IMR-90 (cell line): ENCODE data around the gene COG3. TPM values are rescaled to one million over a fixed set of nuclear protein-coding genes. Genes with fewer than 3 reads are reported as not detected.

ENCODE experiments used
- ATAC-seq: fragments of 200-7000 bp; cut with Tn5 transposase; 2 replicates; pipeline ENCODE4 v1.9.1; 2020; ENCODE audit warnings: low read depth, mild to moderate bottlenecking, moderate library complexity
- BruUV-seq: library from RNA; stranded (reverse); fragments of 400-500 nt; replicated peaks from 2 replicates; lab custom pipeline; 2021; lab: Mats Ljungman, UMichigan
- CTCF ChIA-PET: fragments of 300-600 bp; formaldehyde crosslinking; extraction: SDS; loops from one replicate; lab custom pipeline; 2021; ENCODE audit warnings: antibody characterized with exemption; lab: Yijun Ruan, JAX
- POLR2A ChIA-PET: fragments of 300-600 bp; sonication (Branson Sonifier 250); formaldehyde crosslinking; loops from one replicate; lab custom pipeline; 2022; ENCODE audit warnings: antibody characterized with exemption; ENCODE audit not compliant: unreplicated experiment; lab: Charles Lee
- DNase-seq: peaks from one replicate; pipeline ENCODE4 v3.0.0; 2013
- H2AFZ ChIP-seq: replicated peaks from 2 replicates; pipeline ENCODE3; 2013; ENCODE audit warnings: low read length, mild to moderate bottlenecking; ENCODE audit not compliant: poor library complexity
- H2AK5ac ChIP-seq: 2 replicates; pipeline ENCODE4 v1.6.1; 2013; ENCODE audit warnings: low read depth, low read length, inconsistent platforms
- H2AK9ac ChIP-seq: replicated peaks from 2 replicates; pipeline ENCODE3; 2013; ENCODE audit warnings: mild to moderate bottlenecking, low read depth, low read length, moderate library complexity; ENCODE audit not compliant: poor library complexity
- H2BK120ac ChIP-seq: 2 replicates; pipeline ENCODE4 v1.6.1; 2013; ENCODE audit warnings: low read depth, low read length, inconsistent platforms
- H2BK15ac ChIP-seq: 3 replicates; pipeline ENCODE4 v1.6.1; 2013; ENCODE audit warnings: low read depth, low read length, inconsistent platforms
- H2BK20ac ChIP-seq: 2 replicates; pipeline ENCODE4 v1.6.1; 2013; ENCODE audit warnings: low read depth, mild to moderate bottlenecking, inconsistent platforms, low read length, moderate library complexity
- H2BK5ac ChIP-seq: 2 replicates; pipeline ENCODE4 v1.6.1; 2013; ENCODE audit warnings: mild to moderate bottlenecking, low read depth, low read length, inconsistent platforms; ENCODE audit not compliant: poor library complexity, severe bottlenecking
- H3K14ac ChIP-seq: replicated peaks from 2 replicates; pipeline ENCODE4 v1.6.1; 2013; ENCODE audit warnings: low read depth, low read length, inconsistent platforms
- H3K18ac ChIP-seq: 2 replicates; pipeline ENCODE4 v1.6.1; 2013; ENCODE audit warnings: low read depth, low read length, control low read depth
- H3K23ac ChIP-seq: 2 replicates; pipeline ENCODE4 v1.6.1; 2013; ENCODE audit warnings: low read depth, low read length, inconsistent platforms
- H3K27ac ChIP-seq: 2 replicates; pipeline ENCODE4 v1.5.1; 2013; ENCODE audit warnings: mild to moderate bottlenecking, control low read depth, low read length; ENCODE audit not compliant: insufficient read depth
- H3K27me3 ChIP-seq: 2 replicates; pipeline ENCODE4 v1.6.1; 2013; ENCODE audit warnings: low read length; ENCODE audit not compliant: control insufficient read depth, insufficient read depth
- H3K36me3 ChIP-seq: 2 replicates; pipeline ENCODE4 v1.6.1; 2013; ENCODE audit warnings: low read length, mixed read lengths; ENCODE audit not compliant: control insufficient read depth, insufficient read depth
- H3K4ac ChIP-seq: 2 replicates; pipeline ENCODE4 v1.6.1; 2013; ENCODE audit warnings: low read depth, low read length, inconsistent platforms
- H3K4me1 ChIP-seq: 2 replicates; pipeline ENCODE4 v1.6.1; 2013; ENCODE audit warnings: low read length, mixed read lengths; ENCODE audit not compliant: control insufficient read depth, insufficient read depth
- H3K4me2 ChIP-seq: 2 replicates; pipeline ENCODE4 v1.6.1; 2013; ENCODE audit warnings: low read depth, mild to moderate bottlenecking, control low read depth, low read length, moderate library complexity
- H3K4me3 ChIP-seq: 2 replicates; pipeline ENCODE4 v1.5.1; 2013; ENCODE audit warnings: low read depth, mild to moderate bottlenecking, control low read depth, low read length, moderate library complexity; ENCODE audit not compliant: insufficient read depth
- H3K56ac ChIP-seq: 2 replicates; pipeline ENCODE4 v1.6.1; 2013; ENCODE audit warnings: low read length, inconsistent platforms; ENCODE audit not compliant: insufficient read depth; ENCODE audit errors: extremely low read depth
- H3K79me1 ChIP-seq, 2 experiments: 2 replicates each; pipeline ENCODE4 v1.6.1; 2013; ENCODE audit warnings: low read length in 2 of 2, inconsistent platforms in 1 of 2, low read depth in 1 of 2
- H3K9ac ChIP-seq: 2 replicates; pipeline ENCODE4 v1.6.1; 2013; ENCODE audit warnings: low read depth, low read length, control low read depth
- H3K9me1 ChIP-seq: 2 replicates; pipeline ENCODE4 v1.6.1; 2013; ENCODE audit warnings: low read length, inconsistent platforms; ENCODE audit not compliant: insufficient read depth
- H3K9me3 ChIP-seq: 2 replicates; pipeline ENCODE4 v1.6.1; 2013; ENCODE audit warnings: low read length; ENCODE audit not compliant: control insufficient read depth, insufficient read depth
- H4K20me1 ChIP-seq: 2 replicates; pipeline ENCODE4 v1.6.1; 2013; ENCODE audit warnings: low read length, inconsistent platforms; ENCODE audit not compliant: insufficient read depth
- H4K5ac ChIP-seq: 2 replicates; pipeline ENCODE4 v1.6.1; 2013; ENCODE audit warnings: mild to moderate bottlenecking, low read depth, low read length, control low read depth
- H4K8ac ChIP-seq, 2 experiments: 2 replicates each; pipeline ENCODE4 v1.6.1; 2013; ENCODE audit warnings: low read depth in 2 of 2, low read length in 2 of 2, control low read depth in 1 of 2, inconsistent platforms in 1 of 2
- H4K91ac ChIP-seq: 2 replicates; pipeline ENCODE4 v1.6.1; 2013; ENCODE audit warnings: low read depth, low read length, inconsistent platforms; ENCODE audit not compliant: insufficient read depth
- MAZ ChIP-seq: IDR thresholded peaks from 2 replicates; pipeline ENCODE4 v1.6.1; 2012; ENCODE audit warnings: low read depth, mild to moderate bottlenecking, low read length, improper control_type of control experiment, moderate library complexity, borderline replicate concordance
- POLR2A ChIP-seq: IDR thresholded peaks from 2 replicates; pipeline ENCODE4 v1.6.1; 2012; ENCODE audit warnings: mild to moderate bottlenecking, low read depth, low read length
- RAD21 ChIP-seq: IDR thresholded peaks from 2 replicates; pipeline ENCODE4 v1.6.1; 2012; ENCODE audit warnings: low read length, improper control_type of control experiment
- RFX5 ChIP-seq: IDR thresholded peaks from 2 replicates; pipeline ENCODE4 v1.8.0; 2012; ENCODE audit warnings: low read depth, mild to moderate bottlenecking, low read length, moderate library complexity
- WGBS, 2 experiments: methylation state at CpG; one replicate each; pipeline versions ENCODE4 v1.1.5 to v1.1.7; 2013; ENCODE audit warnings: missing lambda C conversion rate in 2 of 2; ENCODE audit not compliant: insufficient read length in 1 of 2; ENCODE audit errors: extremely low coverage in 2 of 2; 5-methylcytosine and 5-hydroxymethylcytosine counted together
- dilution Hi-C: fragments of 300-500 bp; cut with HindIII; formaldehyde crosslinking; loops from one replicate; pipeline ENCODE4 v1.14.3; 2018; ENCODE audit warnings: low sequenced_read_pairs; ENCODE audit not compliant: unreplicated experiment
- in situ Hi-C: fragments of 300-500 bp; cut with MboI; formaldehyde crosslinking; loops from 3 replicates; pipeline ENCODE4 v1.14.3; 2019; ENCODE audit warnings: low sequenced_read_pairs, inconsistent platforms, mixed read lengths
- intact Hi-C: fragments of 100-400 bp; cut with micrococcal nuclease; formaldehyde crosslinking; loops from 2 replicates; pipeline ENCODE4 v1.10.0; 2022
- polyA plus RNA-seq, 3 experiments: library from polyadenylated mRNA; depleted of rRNA; stranded (reverse); fragments of >200 nt; gene quantifications; 2 replicates each; pipeline ENCODE4 v1.2.3, GENCODE V29; 2012; ENCODE audit warnings: low replicate concordance in 1 of 3
- total RNA-seq: library from RNA; depleted of rRNA; stranded (reverse); fragments of >200 nt; gene quantifications from 2 replicates; pipeline ENCODE4 v1.2.3, GENCODE V29; 2012

COG3 gene
- total and polyA plus RNA-seq, 2 of the 4 experiments (the other 2 are of a cell fraction), result 21.7 to 31.9 TPM

DNA sequence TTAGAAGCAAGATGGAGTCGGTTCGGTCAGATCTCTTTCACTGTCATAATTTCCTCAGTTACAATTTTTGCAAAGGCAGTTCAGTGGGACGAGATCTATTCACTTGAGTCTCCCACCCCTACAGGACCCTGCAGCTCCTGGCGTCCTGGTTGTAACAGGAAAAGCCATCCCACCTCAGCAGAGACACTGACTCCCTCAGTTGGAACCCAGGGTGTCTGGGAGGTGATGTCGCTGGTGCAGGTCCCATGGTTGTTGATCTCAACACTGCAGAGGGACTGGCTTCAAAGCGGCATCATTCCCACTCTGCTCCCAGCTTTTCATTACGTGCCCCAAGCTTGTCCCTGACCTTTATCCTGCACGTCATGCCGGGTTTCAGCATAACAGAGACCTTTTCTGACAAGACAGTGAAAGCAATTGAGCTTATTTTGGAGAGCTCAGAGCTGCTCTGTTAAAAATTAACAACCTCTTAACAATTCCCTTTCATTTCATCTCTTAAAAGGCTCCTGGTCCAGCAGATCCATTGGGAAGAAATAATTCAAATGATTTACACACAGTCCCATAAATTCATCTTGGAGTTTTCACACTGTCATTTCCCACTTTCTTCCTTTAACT is 17.6 kb upstream of the COG3 start:
- Histone ChIP-seq H3K27me3 (peaks cover 10% of the 10 kb centered on the region), H3K36me3 (no peaks in the 10 kb centered on the region), H3K9ac (no peak overlapping the region), H2BK15ac (no peak overlapping the region), H3K18ac (no peak overlapping the region), H3K23ac (no peak overlapping the region), H3K4me1 (no peaks in the 10 kb centered on the region), H3K4ac (no peak overlapping the region), H2BK20ac (no peak overlapping the region), H3K56ac (no peak overlapping the region), H3K27ac (no peak overlapping the region), H2BK120ac (no peak overlapping the region), H2AK9ac (no peak overlapping the region), H4K91ac (no peak overlapping the region), H3K4me2 (no peak overlapping the region), H4K20me1 (no peaks in the 10 kb centered on the region), H3K14ac (no peak overlapping the region), H2AFZ (no peak overlapping the region), H3K9me3 (no peaks in the 10 kb centered on the region), H4K8ac (no peak overlapping the region), H3K4me3 (no peak overlapping the region), H3K9me1 (no peaks in the 10 kb centered on the region), H2AK5ac (no peak overlapping the region), H4K5ac (no peak overlapping the region), H2BK5ac (no peak overlapping the region), H3K79me1 (no peaks in the 10 kb centered on the region)
- ATAC-seq (no peak), DNase-seq (no peak)
- ChIA-PET POLR2A (no interaction called here), CTCF (no interaction called here)
- WGBS, 2 experiments, result 50% methylated on average over 4 of the region's 9 CpGs; no CpG with 5 or more reads in 1 of the 2 experiments
- intact Hi-C loops, result no loop called here
- BruUV-seq, result no TSS peak
- dilution Hi-C loops, result no loop called here
- in situ Hi-C loops, result no loop called here
- TF ChIP-seq RAD21 (no peak), MAZ (no peak), RFX5 (no peak), POLR2A (no peak)
